Upper lobe of left lung (tissue), 4 donors: ENCODE data around the gene WDPCP.

Source experiments
- EP300 ChIP-seq, 4 donors: sonication (generic); formaldehyde crosslinking; IDR thresholded peaks; one replicate each; pipeline ENCODE4 v1.5.1; 2017; ENCODE audit warnings: antibody characterized with exemption in 4 of 4, control low read depth in 2 of 4
- POLR2A ChIP-seq, 4 donors: fragments of 450-650 bp; IDR thresholded peaks; one replicate each; pipeline ENCODE4 v1.5.1; 2016 to 2017; ENCODE audit warnings: antibody characterized with exemption in 4 of 4, mild to moderate bottlenecking in 2 of 4
- POLR2AphosphoS5 ChIP-seq, 2 donors: sonication (generic); formaldehyde crosslinking; IDR thresholded peaks; one replicate each; pipeline ENCODE4 v1.5.1; 2017; ENCODE audit warnings: antibody characterized with exemption in 2 of 2
- TF ChIP-seq, protein P1 (sequence below), 6 experiments: fragments of 450-650 bp in 4 of 6; fragments of 200-600 bp in 2 of 6; sonication (generic) in 2 of 6; IDR thresholded peaks; one replicate each; pipeline ENCODE4 v1.5.1; 2016 to 2019; ENCODE audit warnings: antibody characterized with exemption in 6 of 6

DNA sequence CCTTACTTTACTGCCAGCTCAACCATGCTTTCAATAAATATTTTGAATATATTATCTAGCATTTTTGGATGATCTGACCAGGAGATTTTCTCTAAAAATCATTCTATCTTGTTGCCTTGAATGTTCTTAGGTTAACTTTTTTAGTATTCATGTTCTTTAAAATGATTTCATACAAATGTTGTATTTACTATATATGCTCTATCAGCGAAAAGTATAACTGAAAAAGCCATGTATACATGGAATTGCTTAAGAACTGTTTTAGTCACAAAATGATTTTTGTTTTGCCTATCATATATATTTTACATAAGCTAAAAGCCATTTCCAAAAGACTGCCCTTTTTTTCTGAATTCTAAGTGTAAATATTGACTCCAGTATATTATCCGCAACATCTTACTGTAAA, 213.9 kb downstream of the WDPCP start:
- no peak for TF ChIP-seq POLR2A (IDR thresholded peaks at IDR 0.05)
- TF ChIP-seq, protein P1, sequence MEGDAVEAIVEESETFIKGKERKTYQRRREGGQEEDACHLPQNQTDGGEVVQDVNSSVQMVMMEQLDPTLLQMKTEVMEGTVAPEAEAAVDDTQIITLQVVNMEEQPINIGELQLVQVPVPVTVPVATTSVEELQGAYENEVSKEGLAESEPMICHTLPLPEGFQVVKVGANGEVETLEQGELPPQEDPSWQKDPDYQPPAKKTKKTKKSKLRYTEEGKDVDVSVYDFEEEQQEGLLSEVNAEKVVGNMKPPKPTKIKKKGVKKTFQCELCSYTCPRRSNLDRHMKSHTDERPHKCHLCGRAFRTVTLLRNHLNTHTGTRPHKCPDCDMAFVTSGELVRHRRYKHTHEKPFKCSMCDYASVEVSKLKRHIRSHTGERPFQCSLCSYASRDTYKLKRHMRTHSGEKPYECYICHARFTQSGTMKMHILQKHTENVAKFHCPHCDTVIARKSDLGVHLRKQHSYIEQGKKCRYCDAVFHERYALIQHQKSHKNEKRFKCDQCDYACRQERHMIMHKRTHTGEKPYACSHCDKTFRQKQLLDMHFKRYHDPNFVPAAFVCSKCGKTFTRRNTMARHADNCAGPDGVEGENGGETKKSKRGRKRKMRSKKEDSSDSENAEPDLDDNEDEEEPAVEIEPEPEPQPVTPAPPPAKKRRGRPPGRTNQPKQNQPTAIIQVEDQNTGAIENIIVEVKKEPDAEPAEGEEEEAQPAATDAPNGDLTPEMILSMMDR (IDR thresholded peaks at IDR 0.05): no peak
- TF ChIP-seq POLR2AphosphoS5 (IDR thresholded peaks at IDR 0.05): no peak
- TF ChIP-seq EP300 (IDR thresholded peaks at IDR 0.05): no peak
